Suppressor macrophage treated with lipopolysaccharide for 4 hours (primary cell): Measurements from ENCODE around the gene SERPINA3.
"Not testable (repeated sequence)": the region's sequence is repeated elsewhere in the genome, so short reads cannot be mapped to it uniquely, and the experiment has no call there.

Experiments used
- DNase-seq: peaks from one replicate; pipeline ENCODE4 v3.0.0-alpha.2; 2020

The SERPINA3 gene

GRCh38 chr14:94586635-94587034 is 25.6 kb upstream of the SERPINA3 start:
- no peak for DNase-seq

DNA sequence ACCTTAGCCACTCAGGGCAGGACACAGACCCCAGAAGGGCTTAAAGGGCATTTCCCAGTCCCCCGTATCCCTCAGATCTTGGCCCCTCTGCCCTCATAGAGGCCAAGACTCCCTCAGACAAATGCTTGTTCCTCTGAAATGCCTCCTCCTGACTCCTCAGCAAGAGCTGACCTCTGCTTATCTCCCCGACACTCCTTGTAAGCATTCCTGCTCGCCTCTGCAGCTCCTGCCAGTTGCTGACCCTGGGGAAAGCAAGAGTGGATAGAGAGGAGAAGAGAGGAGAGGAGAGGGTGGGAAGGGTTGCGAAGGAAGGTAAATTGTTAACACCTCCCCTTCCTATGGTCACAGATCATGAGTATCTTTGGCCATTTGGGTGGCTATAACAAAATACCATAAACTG is 23.9 kb upstream of the SERPINA3 start:
- no peak for DNase-seq

- no peak for DNase-seq
These were observed 21.1 kb upstream of the SERPINA3 start for GRCh38 chr14:94591073-94591472.

GRCh38 chr14:94591871-94592270 is 20.3 kb upstream of the SERPINA3 start:
- DNase-seq = no peak

DNA sequence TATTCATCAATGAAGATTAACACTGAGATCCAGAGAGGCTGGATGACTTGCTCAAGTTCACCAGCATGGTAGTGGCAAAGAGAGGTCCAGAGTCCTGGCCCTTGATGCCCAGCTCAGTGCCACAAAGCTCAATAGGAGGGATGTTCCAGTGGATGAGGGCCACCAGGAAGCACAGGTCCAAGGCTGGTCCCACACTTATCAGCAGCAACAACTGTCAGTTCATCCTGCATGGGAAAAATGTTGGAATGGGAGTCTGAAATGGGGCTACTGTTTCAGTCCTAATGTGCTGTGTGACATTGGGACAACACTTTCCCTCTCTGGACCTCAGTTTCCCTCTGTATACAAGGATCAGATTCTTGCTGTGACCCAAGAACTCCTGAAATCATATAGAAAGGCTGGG is 19.7 kb upstream of the SERPINA3 start:
- no peak for DNase-seq

DNA sequence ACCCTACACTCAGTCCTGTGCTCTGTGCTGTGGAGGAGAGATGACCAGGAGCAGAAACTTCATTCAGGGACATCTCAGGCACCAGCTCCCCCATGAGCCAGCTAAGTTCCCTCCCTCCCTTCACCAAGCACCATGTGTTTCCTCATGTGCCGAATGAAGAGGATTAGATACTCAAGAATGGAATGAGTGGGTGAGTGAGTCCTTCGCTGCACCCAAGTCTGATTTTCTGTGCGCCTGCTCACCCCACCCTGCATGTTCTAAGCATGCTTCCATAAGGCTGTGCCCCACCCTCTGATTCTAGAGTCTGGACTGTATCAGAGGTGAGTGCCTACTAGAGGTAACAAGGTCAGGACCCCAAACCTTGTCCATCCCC is 18.8 kb upstream of the SERPINA3 start:
- DNase-seq = no peak

GRCh38 chr14:94593749-94594431 is 18.3 kb upstream of the SERPINA3 start:
- no peak for DNase-seq

- no peak for DNase-seq
These were observed 17.8 kb upstream of the SERPINA3 start for GRCh38 chr14:94594441-94594840.

GRCh38 chr14:94595912-94596311 is 16.3 kb upstream of the SERPINA3 start:
- no peak for DNase-seq

- DNase-seq = no peak
These were observed 15.8 kb upstream of the SERPINA3 start for GRCh38 chr14:94596361-94596760.

DNA sequence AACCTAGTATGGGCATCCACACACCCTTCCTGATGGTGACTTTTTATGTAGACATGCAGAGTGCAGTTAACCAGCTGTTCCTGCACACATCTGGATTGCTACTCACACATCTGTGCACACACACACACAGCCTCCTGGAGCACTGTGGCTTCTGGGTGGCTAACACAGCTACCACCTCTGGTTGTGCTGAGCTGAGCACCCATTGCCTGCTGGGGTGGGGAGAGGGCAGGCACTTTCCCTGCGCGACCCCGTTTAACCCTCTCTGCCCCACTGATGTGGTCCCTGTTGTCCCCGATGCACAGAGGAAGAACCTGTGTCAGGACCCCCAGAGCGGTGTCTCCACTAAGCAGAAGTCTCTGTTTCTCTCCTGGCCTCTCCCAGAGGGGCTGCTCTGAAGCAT is 14.4 kb upstream of the SERPINA3 start:
- DNase-seq = no peak

GRCh38 chr14:94598506-94598815 is 13.7 kb upstream of the SERPINA3 start:
- DNase-seq = no peak

GRCh38 chr14:94598816-94599655 is 13.2 kb upstream of the SERPINA3 start:
- DNase-seq = no peak

- DNase-seq = no peak
These were observed 12.6 kb upstream of the SERPINA3 start for GRCh38 chr14:94599656-94600004.

- DNase-seq = no peak
These were observed 12.0 kb upstream of the SERPINA3 start for GRCh38 chr14:94600148-94600545.

- DNase-seq = no peak
These were observed 10.3 kb upstream of the SERPINA3 start for GRCh38 chr14:94601884-94602391.

DNA sequence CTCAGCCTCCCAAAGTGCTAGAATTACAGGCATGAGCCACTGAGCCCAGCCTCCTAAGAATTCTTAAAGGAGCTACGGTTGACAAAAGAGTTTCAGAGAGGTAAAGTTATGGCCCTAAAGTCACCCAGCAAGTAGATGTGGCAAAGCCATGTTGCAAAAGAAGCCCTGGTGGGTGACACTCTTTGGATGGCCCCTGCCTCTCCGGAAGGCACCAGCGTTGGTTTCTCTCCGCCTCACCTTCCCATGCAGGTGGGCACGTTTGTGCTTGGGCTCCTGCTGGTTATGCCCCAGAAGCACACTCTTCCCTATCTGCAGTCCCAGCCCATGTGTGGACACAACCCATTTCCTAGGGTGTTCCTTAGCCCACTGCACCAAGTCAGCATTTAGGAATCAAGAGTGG is 9.5 kb upstream of the SERPINA3 start:
- DNase-seq = no peak

DNA sequence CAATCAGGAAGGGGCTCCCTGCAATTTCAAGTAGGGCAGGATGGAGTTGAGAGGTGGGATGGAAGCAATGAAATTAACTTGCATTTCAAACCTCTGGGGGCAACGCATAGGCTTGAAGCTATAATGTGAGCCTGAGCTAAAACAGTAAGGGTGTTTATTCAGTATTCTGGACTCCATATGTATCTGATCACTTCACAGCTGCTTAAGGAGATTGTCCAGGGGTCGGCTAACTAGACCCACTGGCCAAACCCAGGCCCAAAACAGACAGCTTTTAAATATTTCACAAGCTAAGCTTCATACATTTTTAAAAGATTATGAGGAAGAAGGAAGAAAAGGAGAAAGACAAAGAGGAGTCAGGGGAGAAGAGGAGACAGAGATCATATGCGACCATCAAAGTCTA is 6.8 kb upstream of the SERPINA3 start:
- no peak for DNase-seq

DNA sequence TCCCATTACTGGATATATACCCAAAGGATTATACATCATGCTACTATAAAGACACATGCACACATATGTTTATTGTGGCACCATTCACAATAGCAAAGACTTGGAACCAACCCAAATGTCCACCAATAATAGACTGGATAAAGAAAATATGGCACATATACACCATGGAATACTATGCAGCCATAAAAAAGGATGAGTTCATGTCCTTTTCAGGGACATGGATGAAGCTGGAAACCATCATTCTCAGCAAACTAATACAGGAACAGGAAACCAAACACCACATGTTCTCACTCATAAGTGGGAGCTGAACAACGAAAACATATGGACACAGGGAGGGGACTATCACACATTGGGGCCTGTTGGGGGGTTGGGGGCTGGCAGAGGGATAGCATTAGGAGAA is 3.2 kb upstream of the SERPINA3 start:
- not testable (repeated sequence) for DNase-seq

- no peak for DNase-seq
These were observed 1.0 kb upstream of the SERPINA3 start for GRCh38 chr14:94611179-94611578.

DNA sequence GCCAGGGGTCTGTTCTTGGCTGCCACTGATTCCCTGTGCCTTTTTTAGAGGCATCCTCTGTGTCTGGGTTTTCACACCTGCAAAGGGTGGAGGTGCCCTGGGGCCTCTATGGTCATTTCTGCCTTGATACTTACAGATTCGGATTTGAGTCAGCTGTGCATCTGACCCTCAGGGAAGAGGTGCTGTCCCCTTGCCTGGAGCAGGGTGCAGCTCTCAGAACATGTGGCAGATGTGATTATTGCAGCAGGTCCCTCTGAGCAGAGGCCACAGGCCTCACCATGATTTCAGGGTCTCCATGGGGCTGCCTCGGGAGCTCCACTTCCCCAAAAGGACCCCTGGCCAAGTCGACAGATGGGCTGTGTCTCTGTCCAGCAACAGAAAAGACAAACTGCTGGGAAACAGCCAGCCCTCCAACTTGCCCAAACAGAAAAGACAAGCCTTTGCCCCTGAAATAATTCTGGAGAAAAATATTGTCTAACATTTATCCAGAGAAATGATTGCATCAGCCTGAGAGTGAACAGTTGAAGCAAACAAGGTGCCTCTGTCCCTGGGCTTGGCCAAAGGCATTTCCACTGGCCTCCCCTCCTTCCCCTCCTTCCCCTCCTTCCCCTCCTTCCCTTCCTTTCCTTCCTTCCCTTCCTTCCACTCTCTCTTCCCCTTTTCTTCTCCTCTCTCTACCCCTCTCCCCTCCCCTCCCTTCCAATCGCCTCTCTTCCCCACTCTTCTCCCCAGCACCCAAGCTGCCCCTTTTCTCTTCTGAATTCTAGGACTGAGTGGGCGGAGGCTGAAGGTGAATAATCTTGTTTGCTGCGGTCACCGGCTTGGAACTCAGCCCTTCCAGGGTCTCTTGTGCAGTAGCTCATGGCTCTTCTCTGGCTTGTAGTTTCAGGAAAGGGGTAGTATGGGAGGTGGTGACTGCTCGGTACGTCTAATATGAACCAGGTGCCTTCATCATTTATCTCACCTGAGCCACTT is 676 bp downstream of the SERPINA3 start:
- no peak for DNase-seq

DNA sequence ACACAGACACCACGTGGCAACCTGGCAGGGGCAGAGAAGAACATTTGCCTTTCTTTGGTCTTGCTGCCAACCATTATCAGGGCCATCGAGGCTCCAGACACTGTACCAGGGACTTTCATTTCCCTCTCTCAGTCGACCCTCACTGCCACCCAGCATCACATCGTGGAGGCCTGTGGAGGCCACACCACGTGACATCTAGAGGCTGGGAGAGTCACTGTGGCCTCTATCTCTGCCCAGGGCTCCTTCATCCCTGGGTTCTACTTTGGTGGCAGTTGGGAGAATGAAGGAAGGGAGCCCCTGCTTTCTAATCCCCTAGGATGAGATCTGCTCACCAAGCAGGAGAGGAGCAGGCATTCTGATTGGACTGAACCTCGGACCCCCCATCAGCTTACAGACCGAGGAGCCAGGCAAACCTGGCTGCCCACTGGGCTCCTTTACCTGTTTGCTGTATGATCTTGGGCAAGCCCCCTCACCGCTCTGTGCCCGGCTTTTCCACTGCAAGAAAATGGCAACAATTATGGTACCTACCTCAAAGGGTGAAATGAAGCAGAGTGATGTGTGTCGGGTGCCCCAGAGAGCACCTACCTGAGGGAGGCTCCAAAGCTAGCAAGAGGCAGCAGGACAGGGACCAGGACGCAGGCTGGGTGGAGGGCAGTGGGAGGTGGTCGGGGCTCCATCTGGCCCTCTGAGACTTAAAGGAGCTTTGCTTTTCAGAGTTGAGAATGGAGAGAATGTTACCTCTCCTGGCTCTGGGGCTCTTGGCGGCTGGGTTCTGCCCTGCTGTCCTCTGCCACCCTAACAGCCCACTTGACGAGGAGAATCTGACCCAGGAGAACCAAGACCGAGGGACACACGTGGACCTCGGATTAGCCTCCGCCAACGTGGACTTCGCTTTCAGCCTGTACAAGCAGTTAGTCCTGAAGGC is 1.8 kb downstream of the SERPINA3 start:
- DNase-seq = no peak
